ENCODE results near the gene HEPACAM.

Gene HEPACAM

DNA sequence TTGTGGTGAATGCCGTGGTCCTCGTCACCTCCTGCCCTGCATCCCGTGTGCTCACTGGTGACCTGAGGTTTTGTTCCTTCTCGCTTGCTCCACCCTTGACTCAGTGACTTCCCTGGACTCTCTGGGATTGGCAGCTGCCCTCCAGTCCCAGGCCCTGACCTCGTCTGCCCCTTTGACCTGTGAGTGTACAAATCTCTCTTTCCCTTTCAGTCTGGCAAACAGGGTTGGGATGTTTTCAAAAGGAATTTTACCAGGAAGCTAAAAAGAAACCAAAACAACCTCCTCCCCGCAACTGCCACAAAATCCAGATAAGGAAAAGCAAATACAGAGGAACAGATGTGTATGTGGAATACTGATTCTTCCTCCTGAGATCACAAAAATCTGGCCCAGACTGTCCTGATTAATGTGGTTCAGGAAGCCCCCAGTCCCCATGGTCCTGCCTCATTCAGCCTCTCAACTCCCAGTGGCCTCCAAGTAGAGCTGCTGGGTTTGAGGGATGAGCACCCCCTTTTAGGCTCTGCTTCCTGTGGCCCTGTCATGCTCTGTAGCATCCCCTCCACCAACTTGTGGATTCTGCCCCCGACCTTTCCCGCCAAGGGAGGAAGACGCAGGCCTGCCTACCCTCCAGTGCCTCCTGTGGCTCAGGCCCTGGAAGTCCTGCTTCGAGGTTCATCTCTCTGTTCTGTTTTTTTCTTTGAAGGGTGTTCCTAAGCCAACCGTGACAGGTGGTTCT, 53.3 kb downstream of the HEPACAM start:
- no peak for DNase-seq

DNA sequence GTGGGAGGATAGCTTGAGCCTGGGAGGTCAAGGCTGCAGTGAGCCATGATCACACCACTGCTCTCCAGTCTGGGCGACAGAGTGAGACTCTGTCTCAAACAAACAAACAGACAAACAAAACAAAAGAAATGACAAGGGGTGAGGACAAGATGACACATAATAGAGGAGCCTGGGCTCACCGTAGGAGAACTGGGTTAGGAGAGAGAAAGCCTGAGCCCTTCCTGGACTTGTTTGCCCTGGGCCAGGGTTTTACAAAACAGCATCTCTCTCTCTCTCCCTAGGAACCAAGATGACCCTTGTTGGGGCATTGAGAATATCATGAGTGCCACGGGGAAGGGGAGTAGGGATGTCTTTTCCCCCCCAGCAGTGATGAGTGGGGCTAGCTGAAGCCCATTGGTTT, 54.9 kb downstream of the HEPACAM start:
- DNase-seq: no peak

GRCh38 chr11:124880290-124880611, 55.6 kb downstream of the HEPACAM start:
- no peak for DNase-seq

DNA sequence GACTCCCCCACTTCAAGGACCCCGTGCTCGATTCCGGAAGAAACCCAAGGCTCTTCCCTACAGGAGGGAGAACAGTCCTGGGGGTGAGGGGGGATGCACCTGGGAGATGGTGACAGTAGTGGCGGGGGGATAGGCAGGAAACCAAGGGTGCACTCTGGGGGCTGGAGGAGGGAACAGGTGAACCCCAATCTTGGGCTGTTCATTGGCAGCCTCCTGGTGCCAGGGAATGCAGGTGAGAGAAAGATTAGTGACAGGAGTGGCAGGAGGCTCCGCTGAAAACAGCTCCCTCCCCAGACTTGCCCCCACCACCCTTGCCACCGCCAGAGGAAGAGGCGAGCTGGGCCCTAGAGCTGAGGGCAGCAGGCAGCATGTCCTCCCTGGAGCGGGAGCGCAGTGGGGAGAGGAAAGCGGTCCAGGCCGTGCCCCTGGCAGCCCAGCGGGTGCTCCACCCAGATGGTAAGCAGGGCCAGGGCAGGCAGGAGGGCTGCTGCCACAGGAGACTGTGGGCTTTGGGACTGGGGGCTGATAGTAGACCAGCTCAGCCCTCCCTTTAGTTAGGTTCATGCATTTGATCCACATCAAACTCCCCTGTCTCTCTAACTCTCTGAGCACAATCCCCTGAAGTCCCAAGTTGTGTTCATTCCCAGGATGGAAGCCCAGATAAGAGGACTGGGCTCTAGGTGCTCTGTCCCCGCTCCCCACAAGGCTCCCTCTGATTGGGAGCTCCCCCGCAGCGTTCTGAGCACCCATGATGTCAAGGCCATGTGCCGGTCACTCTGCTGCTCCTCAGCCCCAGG, 56.2 kb downstream of the HEPACAM start:
- DNase-seq: no peak

GRCh38 chr11:124878759-124879492, 56.9 kb downstream of the HEPACAM start:
- DNase-seq: no peak

DNA sequence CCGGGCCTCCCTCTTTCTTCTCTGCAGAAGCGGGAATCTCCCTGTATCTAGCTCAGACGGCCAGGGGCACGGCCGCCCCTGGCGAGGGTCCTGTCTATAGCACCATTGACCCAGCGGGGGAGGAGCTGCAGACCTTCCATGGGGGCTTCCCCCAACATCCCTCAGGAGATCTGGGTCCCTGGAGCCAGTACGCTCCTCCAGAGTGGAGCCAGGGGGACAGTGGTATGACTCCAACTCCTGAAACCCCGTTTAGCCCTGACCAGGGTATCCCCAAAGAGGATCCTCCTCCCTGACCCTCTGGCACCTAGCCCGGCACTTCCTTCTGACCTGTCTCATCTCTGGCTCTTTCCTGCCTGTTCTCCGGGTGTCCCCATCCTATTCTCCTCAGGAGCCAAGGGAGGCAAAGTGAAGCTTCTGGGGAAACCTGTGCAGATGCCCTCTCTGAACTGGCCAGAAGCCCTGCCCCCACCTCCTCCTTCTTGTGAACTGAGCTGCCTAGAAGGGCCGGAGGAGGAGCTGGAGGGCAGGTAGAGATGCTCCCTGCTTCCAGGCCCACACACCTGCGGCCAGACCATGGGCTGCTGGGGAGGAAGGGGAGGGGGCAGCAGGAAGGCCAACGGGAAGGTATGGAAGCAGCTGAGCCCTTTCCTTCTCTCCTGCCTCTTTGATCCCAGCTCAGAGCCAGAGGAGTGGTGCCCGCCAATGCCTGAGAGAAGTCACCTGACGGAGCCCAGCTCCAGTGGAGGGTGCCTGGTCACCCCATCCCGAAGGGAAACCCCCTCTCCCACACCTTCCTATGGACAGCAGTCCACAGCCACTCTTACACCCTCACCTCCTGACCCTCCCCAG, 57.7 kb downstream of the HEPACAM start:
- no peak for DNase-seq

DNA sequence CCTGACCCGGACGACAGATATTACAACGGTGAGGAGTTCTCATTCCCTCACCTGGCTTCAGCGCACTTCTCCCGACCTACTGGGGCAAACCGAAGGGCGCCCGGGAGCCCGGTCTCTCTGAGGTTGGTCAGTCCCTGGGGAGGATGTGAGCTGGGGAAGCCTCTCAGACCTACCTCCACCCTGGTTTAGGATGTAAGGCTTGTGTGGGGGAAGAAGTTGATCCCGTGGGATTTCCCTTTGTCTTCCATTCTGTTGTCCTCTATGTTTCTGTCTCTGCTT, 58.3 kb downstream of the HEPACAM start:
- no peak for DNase-seq

- no peak for DNase-seq
These were observed 58.8 kb downstream of the HEPACAM start for GRCh38 chr11:124876818-124877630.

- DNase-seq: peak; percentile 85
These were observed 59.7 kb downstream of the HEPACAM start for GRCh38 chr11:124875943-124876817.

DNA sequence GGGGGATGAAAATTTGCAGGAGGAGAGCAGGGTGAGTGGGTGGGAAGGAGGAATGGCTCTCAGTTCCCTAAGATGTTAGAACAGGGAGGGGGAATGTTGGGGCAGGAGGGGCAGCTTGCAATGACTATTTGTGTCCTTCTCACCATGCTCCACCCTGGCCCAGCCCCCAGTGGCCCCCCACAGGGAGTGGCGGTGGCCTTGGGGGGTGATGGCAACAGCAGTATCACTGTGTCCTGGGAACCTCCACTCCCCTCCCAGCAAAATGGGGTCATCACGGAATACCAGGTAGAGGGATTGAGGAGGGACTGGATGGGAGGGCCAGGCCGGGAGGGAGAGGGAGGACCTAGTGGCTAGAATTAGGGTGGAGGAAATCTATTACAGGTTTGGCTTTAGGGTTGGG, 60.4 kb downstream of the HEPACAM start:
- no peak for DNase-seq

GRCh38 chr11:124874571-124875255, 61.1 kb downstream of the HEPACAM start:
- no peak for DNase-seq

DNA sequence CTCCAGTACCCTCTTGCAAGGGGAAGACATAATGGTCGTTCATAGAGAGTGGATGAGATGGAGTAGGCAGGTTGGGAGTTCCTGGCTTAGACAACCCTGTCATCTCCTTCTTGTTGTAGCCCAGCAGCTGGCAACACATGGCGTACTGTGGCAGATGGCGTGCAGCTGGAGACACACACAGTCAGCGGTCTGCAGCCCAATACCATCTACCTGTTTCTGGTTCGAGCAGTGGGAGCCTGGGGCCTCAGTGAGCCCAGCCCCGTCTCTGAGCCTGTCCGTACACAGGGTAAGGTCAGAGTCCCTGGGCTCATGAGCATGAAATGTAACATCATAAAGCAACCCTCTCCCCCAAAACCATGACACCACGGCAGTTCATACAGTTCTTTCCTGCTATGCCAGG, 61.9 kb downstream of the HEPACAM start:
- DNase-seq: no peak

DNA sequence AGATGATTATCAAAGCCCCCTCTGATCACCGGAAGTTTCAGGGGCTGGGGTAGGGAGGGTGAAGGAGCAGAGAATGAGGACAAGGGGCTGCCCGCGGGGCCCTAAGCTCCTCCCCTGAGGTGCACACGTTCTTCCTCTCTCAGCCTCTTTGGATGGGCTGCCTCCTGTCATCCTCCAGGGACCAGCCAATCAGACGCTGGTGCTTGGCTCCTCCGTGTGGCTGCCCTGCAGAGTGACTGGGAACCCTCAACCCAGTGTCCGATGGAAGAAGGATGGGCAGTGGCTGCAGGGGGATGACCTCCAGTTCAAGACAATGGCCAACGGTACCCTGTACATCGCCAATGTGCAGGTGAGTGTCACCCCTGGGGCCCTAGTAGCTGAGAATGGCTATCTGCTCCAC, 63.1 kb downstream of the HEPACAM start:
- no peak for DNase-seq

DNA sequence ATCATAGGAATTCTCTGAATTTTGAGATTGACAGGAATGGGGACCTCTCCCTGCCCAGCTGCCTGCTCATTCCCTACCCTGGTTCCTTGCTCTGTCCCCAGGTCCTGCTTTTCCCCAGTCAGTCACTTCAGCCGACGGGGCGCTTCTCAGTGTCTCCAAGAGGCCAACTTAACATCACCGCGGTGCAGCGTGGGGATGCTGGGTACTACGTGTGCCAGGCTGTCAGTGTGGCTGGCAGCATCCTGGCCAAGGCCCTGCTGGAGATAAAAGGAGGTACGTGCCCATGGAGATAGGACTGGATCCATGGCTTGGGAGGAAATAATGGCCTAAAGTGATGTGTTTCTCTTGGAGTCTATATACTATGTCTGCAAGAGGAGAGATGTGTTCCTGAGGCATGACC, 63.6 kb downstream of the HEPACAM start:
- DNase-seq: no peak

- no peak for DNase-seq
These were observed 65.4 kb downstream of the HEPACAM start for GRCh38 chr11:124870430-124870829.

DNA sequence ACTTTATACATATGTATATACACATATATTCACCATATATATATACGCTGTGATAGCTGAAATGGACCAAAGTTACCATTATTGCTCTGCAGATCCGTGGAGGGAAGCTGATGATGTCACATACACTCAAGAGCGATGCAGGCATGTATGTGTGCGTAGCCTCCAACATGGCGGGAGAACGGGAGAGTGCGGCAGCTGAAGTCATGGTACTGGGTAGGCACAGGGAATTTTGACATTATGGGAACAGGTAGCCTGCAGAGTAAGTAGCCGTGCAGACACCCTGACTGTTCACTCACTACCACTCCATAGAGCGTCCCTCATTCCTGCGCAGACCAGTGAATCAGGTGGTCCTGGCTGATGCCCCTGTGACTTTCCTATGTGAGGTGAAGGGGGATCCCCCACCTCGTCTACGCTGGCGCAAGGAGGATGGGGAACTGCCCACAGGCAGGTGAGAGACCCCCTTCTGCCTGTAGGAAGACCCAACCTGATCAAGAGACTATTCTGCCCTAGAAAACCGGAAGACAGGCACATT, 65.9 kb downstream of the HEPACAM start:
- DNase-seq: no peak

DNA sequence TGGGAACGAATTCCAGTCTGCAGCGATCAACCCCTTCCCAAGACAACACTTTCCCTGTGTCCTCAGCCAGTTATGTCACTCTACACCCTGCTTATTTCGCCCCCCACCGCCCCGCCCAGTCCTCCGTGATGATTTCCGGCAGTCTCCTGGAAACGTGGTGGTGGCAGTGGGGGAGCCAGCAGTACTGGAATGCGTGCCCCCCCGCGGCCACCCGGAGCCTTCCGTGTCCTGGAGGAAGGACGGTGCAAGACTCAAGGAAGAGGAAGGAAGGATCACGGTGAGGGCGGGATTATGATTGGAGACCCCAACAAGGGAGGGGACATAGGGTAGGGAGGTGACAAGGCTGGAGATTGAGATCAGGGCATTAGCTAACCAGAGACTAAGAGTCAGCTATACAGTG, 66.5 kb downstream of the HEPACAM start:
- DNase-seq: no peak
